Stimulated activated CD4-positive, alpha-beta T cell treated with anti-CD3 and anti-CD28 coated beads, Interleukin-12 subunit alpha, Interleukin-12 subunit beta, amount 100 ng/mL, for 24 hours (primary cell): ENCODE results near the gene ITPK1.

Source experiments
- DNase-seq, 2 experiments: peaks; one replicate each; pipeline ENCODE4 v3.0.0-alpha.2; 2020; ENCODE audit warnings: low read depth in 2 of 2

ITPK1 gene

DNA sequence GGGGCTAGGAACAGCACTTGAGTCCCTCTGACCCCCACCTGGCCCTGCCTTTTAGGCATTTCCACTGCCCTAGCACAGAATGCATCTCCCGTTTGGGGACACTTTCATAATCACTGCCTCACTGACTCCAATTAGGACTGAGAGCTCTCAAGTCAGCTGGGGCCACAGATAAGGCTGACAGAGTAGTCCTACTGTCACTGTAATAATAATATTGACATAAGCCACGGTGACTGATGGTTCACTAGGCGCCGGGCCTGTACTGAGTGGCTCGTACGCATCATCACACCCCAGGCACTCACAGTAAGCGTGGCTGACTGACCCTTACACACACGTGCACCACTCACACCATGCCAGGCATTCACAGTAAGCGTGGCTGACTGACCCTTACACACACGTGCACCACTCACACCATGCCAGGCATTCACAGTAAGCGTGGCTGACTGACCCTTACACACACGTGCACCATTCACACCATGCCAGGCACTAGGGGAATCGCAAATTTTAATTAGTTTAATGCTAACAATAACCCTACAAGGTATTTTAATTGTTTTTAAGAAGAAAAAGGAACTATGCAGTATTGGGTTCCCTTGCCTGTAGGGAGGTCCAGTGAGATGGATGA, 105.1 kb downstream of the ITPK1 start:
- no peak for DNase-seq

DNA sequence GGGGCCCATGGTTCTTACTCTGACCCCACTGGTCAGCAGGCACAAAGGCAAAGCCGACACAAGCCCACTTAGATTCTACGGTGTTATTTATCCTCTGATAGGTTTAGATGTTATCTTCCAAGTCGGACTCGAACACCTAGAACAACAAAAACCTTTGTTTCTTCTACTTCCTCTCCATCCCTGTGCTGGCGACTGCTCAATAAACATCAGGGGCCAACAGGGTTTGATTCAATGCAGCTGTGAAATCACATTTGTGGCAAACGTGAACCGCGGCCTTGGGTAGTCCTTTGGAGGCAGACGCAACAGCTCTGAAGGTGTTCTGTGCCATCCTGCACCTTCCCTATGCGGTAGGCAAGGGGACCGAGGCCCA, 105.6 kb downstream of the ITPK1 start:
- DNase-seq: no peak

DNA sequence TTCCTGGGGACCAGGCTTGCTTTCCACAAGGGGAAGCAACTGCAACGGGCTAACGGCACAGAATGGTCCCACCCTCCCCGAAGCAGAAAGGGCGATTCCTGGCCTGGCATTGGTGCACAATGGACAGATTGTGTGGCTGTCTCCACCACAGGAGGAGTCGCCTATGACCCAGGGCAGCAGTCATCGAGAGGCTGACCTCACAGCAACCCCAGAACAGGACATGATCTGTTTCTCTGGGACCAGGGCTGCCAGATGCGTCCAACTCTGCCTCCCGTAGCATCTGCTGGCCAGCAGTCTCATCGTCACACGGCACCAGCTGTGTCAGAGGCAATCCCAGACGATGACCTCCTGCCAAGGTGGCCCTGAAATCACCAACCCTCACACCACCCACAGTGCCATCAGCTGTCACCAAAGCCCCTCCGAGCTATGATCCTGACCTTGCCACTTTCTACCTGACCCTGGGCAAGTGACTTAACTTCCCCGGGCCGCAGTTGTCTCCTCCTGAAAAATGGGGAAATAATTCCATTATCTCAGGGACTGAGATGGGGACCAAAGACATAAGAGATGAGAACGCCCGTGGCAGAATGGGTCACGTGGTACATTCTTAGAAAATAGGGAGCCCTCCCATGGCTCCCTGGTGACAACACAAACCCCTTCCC, 106.1 kb downstream of the ITPK1 start:
- DNase-seq: no peak

DNA sequence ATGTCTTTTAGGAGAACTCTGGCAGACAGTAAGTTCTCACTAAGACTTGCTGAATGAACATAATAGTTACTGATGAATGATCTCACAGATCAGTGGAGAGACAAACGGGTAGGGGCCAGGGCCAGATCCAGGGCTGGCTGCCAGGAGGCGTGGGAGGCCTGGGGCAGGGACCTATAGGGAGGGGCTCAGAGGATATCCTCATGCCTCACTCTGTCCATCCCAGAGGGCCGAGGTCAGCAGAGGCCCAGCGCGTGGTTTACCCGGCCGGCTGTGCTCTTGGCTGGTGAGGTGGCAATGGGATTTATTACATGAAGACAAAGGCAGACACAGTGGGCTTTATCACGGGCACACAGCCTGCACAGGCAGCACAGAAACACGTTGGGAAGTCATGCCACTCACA, 107.3 kb downstream of the ITPK1 start:
- DNase-seq: no peak

DNA sequence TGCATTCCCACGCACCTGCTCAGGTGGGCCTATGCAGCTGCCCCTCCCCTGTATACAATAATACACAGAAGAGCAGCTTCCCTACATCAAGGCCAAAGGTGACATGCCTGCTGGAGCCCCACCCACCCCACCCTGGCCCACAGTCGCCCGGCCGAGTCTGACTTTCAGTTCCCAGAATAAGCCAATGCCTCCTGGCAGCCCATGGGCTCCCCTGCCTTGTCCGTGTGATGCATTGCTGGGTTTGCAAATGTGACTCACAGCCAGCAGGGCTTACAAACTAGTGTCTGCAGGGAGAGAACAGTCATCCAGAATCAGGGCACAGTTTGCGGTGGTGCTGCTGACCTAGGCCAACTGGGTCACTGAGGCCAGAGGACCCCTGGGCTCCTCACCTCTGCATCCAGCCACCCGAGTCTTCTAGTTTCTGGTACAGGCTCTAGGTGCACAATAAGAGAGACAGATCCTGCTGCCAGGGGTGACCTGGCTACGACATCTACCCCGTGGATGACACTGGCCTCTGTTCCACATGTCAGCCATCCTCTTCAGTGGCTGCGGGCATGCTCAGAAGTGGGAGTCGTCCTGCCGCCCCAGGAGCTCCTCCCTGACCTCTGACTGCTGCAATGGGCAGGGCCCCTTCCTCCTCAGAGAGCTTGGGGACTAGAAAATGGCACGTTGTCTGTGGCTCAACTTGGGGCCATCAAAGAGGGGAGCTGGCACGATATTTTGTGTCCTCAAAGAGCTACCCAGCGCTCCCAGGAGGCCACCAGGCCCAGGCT, 108.3 kb downstream of the ITPK1 start:
- no peak for DNase-seq

DNA sequence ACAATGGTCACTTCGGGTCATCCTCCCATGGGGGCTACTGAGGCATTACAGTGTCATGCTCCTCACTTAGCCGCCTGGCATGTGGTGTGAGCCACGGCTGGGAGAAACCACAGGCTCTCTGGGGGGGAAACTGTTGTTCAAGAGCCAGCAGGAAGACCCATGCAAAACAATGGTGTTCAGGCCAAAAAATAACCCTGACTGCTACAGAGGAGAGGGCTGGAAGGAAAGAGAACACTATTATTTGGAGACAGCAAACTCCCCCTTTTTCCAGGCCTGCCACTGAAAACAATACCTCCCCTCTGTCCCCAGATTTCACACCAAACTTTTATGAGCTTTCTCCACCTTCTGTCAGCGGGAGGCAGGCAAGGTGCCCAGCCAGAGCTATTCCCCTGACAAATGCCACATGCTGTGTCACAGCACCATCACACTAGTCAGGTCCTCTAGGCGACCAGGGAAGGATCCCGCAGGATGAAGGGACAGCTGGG, 109.1 kb downstream of the ITPK1 start:
- DNase-seq: no peak

DNA sequence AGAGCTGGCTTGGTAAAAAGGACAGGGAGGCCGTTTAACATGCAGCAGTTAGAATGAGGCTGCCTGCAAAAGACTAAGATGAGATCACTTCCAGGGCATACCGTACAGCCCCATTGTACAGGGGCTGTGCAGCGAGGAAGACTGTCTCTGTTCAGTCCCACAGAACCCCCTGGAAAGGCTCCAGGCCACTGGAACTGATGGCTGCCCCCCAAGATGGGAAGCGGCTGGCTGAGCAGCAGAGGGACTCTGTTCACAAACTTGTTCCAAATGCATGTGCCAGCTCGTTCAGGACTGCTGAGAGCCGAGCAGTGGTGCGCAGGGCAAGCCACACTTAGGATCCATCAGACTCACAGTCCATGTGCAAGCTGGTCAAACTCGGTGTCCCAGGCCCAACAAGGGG, 109.9 kb downstream of the ITPK1 start:
- DNase-seq: no peak

DNA sequence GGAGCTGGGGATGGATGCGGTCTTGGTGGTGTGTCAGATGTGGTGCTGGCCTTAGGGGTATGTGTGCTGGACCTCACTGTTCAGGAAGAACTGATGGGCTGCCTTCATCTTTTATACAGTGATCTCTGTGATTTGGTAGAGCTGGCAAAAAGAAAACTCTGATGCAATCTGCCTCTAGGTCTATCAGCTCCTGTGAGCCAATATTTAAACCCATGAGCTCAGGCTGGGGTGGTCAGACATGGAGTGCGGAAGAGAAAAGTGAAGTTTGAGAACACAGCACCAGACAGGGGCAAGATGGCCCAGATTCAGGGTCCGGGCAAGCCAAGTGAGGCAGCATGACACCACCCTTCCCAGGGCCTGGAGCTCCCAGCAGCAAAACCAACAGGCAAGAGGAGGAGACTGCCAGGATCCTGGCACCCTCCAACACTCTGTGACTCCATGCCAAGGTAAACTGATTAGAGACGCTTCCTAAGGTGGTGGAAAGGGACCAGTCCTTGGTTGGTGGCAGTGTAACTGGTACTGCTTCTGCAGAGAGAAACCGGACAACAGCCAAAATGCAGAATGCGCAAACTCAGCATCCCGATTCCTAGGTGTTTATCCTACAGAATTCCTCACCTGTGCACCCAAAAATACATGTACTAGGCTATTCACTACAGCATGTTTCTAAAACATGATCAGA, 110.5 kb downstream of the ITPK1 start:
- DNase-seq: no peak

DNA sequence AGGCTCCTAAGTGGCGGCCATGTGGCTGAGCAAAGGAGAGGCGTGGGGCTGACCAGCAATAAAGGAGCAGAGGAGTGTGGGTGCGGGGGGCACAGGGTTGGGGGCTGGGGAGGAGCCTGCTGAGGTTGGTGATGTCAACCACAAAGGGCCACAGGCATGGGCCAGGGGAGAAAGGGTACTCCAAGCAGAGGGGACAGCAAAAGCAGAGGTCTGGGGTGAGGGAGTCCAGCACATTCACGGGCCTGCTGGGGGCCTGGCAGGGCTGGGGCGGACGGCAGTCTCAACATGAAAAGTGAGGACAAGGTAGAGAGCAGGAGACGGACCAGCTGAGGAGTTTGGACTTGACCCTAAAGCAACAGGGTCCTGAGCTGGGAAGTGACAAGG, 111.0 kb downstream of the ITPK1 start:
- DNase-seq: no peak

DNA sequence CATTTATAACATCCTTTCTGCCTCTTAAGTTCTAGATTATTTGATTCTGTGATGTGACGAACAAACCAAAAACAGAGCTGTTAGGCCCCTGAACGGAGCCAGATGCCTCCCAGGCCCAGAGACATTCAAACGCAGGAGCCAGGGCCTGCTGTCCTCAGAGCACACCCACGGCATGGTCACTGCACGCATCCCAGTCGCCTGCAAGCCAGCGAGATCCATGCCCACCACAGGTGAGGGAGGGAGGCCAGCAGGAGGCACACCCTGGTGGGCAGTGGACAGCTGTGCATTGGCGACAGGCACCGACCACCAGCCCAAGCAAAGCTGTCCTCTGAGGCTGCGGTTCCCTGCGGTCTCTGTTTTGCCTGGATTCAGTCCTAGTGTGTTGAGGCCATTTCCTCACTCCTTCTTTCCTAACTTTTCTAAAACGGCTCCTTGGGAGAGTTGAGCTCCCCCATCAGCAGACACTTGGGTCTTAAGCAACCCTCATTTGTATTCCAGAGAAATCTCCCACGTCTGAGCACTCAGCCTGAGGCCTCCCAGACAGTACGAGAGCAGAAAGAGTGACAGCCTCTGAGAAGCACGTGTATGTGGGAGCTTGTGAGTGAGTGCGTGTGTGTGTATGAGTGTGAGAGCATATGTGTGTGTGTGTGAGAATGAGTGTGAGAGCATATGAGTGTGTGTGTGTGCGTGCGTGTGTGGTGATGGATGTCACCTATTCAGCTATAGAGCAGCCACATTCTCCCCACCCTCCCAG, 111.6 kb downstream of the ITPK1 start:
- DNase-seq: no peak

DNA sequence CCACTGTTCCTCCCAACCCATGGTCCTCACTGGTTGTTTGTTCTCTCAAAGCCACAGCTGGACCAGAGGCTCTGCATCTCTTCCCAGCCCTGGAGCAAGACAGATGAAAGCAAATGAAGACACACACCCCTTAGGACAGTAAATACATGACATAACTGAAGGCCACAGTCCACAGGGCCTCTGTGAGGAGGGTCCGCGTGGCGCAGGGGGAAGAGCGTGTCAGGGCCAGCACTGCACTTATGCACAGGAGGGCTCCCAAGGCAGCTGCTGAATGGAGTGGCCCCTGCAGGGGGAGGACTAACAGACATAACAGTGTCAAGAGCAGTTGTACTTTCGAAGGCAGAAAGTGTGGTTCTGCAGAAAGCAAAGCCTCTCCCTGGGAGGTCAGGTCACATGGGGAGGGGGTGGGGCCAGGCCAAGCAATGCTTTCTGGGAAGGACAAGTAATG, 112.8 kb downstream of the ITPK1 start:
- DNase-seq: no peak

DNA sequence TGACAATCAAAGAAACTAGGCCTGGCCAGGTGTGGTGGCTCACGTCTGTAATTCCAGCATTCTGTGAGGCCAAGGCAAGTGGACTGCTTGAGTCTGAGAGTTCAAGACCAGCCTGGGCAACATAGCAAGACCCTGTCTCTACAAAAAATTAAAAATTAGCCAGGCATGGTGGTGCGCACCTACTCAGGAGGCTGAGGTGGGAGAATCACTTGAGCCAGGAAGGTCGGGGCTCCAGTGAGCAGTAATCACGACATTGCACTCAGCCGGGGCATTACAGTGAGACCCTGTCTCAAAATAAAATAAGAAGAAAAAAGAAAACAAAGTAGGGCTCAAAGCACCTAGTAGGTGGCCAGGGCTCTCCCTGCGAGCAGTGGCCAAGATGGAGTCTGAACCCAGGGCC, 113.7 kb downstream of the ITPK1 start:
- no peak for DNase-seq

DNA sequence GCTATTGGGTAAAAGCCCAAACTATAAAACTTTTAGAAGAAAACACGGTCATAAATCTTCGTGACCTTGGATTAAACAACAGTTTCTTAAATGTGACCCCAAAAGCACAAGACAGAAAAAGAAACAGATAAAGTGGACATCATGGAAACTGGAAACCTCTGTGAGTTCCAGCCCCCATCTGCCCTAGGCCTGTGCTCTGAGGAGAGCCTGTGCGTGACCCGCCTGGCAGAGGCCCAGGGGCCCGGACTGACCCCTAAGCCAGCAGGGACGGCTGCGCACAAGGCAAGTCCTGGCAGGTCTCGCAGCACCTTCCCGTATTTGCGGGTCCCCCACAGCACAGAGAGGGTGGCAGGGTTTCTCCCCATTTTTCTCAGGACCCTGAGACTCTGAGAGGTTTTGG, 116.8 kb downstream of the ITPK1 start:
- no peak for DNase-seq

DNA sequence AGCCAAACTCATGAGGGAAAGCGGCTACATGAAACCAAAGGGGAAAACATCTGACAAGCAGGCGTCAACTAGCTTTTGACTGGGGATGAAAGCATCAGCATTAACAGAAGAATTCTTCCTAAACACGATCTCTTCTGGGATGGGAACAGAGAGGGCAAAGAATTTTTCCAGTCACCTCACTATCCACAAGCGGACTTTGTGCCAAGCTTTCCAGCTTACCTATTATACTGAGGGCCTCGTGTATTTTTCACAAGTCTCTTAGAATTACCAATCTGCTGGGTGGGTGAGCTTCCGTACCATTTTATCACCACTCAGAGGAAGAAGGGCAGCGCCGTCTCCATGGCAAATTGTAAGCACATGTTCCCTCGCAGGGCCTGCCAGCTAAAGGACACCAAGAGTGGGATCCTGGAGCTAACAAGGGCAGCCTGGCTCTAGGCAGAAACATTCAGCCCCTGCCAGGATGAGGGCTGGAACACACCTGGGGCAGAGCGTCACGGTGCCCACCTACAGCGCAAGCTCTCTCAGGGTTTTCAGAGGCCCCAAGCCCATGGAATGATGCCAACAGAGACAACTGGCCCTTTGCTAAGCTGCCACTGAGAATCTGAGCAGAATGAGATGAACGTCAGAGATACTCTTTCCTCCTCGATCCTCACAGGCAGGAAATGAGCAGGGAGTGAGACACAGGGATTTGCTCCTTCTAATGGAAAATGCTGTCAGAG, 118.2 kb downstream of the ITPK1 start:
- DNase-seq: no peak

DNA sequence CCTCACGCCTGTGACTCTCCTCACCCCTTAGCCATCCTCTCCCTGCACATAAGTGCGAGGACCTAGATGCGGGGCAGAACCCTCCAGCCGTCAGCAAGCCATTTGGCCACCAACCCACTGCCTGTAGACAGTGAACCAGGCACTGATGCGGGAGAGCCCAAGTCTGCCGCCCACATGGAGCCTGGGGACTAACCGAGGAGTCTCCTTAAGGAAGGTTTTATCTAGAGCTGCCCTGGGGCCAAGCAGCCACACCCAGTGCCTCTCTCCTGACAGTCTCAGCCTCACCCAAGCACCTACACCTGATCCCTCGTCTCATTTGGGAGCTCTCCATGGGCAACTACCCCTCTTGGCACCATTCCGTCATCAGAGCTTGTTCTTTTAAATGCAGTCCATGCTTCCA, 120.1 kb downstream of the ITPK1 start:
- no peak for DNase-seq

DNA sequence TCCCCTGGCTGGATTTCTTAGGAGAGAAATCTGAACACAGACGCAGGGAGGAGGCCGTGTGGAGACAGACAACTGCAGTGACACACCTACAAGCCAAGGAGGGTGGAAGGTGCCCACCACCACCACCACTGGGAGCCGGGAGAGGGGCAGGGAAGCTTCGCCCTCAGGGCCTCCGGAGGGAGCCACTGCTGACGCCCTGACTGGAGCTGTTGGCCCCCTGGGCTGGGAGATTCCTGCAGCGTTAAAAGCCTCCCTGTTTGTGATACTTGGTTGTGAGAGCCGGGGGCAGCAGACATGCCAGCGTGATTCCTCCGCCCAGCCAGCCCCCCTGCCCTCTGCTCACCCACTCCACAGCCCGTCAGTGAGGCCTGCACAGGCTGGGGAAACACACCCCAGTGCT, 120.8 kb downstream of the ITPK1 start:
- no peak for DNase-seq

DNA sequence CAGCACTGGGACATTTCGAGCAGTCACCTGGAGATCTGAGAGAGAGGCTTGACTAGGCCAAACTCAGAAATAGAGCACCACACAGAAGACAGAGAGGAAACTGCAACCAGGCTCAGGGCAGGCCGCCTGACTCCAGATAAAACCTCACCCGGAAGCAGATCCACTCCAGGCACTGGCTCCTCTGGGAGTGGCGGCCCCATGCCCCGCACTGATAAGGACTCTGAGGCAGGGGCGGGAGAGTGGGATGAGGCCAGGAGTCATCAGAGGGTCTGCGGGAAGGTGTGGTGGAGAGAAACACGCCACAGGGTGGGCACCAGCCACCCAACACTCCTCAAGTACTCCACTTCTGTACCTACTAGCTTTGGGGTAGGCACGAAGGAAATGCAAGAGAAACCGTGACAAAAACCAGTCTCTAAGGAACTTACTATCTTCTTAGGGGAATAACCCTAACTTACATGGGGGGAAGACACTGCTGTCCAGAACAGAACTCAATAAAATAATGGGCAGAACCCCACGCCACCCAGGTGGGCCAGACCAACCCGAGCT, 121.5 kb downstream of the ITPK1 start:
- DNase-seq: no peak

DNA sequence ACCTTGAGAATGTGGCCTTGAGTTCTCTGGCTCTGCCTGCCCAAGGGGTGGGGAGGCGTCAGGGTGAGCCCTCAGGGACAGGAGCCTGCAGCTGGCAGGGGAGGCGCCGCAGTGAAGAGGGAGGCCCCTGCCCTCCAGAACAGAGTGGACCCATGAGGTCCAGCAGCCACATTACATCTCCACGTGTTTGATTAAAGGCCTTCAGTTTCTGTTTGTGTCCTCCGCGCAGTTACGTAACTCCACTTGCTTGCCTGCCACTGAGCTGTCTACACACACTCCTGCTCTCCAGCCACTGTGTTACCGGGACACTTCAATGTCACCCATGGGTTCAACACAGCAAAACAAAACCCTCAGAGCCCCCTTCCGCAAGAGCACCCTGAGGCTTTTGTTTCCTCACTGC, 122.4 kb downstream of the ITPK1 start:
- no peak for DNase-seq

DNA sequence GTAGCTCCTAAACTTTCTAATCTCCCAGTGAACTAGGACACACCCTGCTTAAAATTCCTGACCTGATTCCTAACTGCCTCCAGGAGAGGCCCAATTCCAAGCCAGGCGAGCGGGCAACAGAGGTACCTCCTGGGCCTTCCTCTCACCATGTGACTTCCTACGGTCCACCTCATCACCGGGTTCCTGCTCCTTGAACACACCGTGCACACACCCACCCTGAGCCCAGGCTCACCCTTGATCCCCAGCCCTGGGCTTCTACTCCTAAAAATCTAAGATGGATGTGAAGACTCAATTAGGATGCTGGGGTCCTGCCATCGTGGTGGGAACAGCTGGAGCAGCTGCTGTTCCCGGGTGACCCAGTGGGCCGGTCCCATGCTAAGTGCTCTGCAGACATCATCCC, 124.2 kb downstream of the ITPK1 start:
- DNase-seq: no peak

DNA sequence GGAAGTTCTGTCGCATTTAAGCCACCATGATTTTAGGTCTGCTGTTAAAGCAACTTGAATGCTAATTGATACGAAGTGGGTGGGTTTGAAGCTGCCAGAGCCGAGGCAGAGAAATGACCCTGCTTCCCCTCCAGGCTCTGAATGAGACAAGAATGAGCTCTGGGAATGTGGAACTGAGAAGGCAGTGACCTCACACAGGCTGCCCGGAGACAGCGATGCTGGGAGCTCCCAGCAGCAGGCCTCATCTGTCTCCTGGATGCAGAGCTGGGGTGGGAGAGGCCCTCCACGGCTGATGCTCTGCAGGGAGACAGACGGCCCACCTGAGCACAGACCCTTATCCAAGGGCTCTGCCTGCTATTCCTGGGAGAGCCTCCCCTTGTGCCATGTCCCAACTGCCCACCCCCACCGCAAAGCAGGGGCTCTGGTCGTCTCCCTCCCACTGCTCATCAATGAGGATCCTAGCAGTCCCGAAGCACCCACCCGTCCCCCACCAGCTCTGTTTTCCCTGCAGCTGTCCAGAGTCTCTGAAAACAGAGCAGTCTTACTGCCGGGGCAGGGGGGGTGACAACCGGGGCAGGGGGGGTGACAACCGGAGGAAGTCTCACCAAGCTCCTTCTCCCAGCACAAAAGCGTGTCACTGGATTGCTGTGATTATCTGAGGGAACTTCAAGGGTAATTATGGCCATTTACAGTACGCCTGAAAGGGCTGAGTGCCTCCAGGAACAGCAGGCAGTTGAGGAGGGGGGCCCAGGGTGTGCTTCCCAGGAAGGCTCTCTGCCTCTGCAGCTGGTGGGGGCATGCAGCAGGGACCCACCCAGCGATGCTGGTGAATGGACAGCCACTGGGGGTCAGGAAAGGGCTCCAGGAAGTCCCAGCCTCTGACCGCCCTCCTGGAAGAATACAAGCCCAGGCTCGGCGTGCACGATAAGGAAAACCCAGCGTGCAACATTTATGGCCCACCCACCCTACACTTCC, 125.0 kb downstream of the ITPK1 start:
- DNase-seq: no peak
